Adrenal gland (tissue), 12 donors: ENCODE measurements around the gene PPP2R2C. TPM values are rescaled to one million over a fixed set of nuclear protein-coding genes. Genes with fewer than 3 reads are reported as not detected.

Experiments
- DNase-seq, 7 donors: peaks; one replicate each; pipeline ENCODE4 v3.0.0-alpha.2; 2019 to 2020
- H3K27ac ChIP-seq, 5 donors: fragments of 200-600 bp; sonication (generic) in 4 of 5; 1 replicate in 3 of 5; 2 replicates in 2 of 5; pipeline versions ENCODE4 v1.5.1 to v1.8.0; 2016 to 2020; ENCODE audit warnings: mild to moderate bottlenecking in 1 of 5
- H3K27me3 ChIP-seq: fragments of 200-600 bp; 2 replicates; pipeline ENCODE4 v1.8.0; 2021
- H3K36me3 ChIP-seq, 2 donors: fragments of 200-600 bp; replicated peaks in 1 of 2; 1 replicate in 1 of 2; 2 replicates in 1 of 2; pipeline versions ENCODE4 v1.5.1 to v1.8.0; 2018 to 2022
- H3K4me1 ChIP-seq, 2 donors: fragments of 200-600 bp; replicated peaks in 1 of 2; 1 replicate in 1 of 2; 2 replicates in 1 of 2; pipeline versions ENCODE4 v1.5.1 to v1.8.0; 2018 to 2021
- H3K4me3 ChIP-seq, 4 donors: fragments of 200-600 bp; sonication (generic) in 3 of 4; one replicate each; pipeline ENCODE4 v1.5.1; 2016 to 2018
- H3K9me3 ChIP-seq, 3 donors: fragments of 200-600 bp; sonication (generic) in 1 of 3; replicated peaks in 1 of 3; 1 replicate in 2 of 3; 2 replicates in 1 of 3; pipeline versions ENCODE4 v1.5.1 to v1.8.0; 2016 to 2021
- POLR2A ChIP-seq, 2 donors: fragments of 450-650 bp; IDR thresholded peaks; one replicate each; pipeline ENCODE4 v1.6.1; 2017; ENCODE audit warnings: antibody characterized with exemption in 2 of 2, mild to moderate bottlenecking in 2 of 2, moderate library complexity in 1 of 2
- WGBS, 4 donors: extraction: QIAGEN DNeasy Blood & Tissue Kit in 2 of 4; methylation state at CpG; one replicate each; pipeline versions ENCODE4 v1.1.5 to v1.1.7; 2013 to 2017; 5-methylcytosine and 5-hydroxymethylcytosine counted together
- intact Hi-C, 2 donors: fragments of 100-400 bp; cut with DNase I; formaldehyde crosslinking; loops; one replicate each; pipeline versions ENCODE4 v1.14.1 to v1.15.0; 2022 to 2023
- polyA plus RNA-seq, 3 donors: library from polyadenylated mRNA; stranded (reverse); fragments of 200-250 nt in 2 of 3; fragments of 350-450 nt in 1 of 3; fragmentation: Illumina TruSeq in 1 of 3; extraction: RNeasy Lipid Tissue Mini Kit (QIAGEN cat#74804) in 1 of 3; gene quantifications; one replicate each; pipeline ENCODE4 v1.2.3, GENCODE V29; 2013 to 2014
- total RNA-seq, 9 donors: library from RNA; depleted of rRNA in 4 of 9; stranded (reverse); fragments of >200 nt in 4 of 9; fragments of 120-200 nt in 1 of 9; fragmentation: NEBNext Ultra II Directional in 1 of 9; extraction: Animal tissue kit (Norgen Biotek cat#: 25700) in 1 of 9; gene quantifications; one replicate each; pipeline versions ENCODE4 v1.1.0 to v1.2.4, GENCODE V29; 2013 to 2023
- TF ChIP-seq, protein P1 (sequence below), 6 experiments: fragments of 450-650 bp in 4 of 6; fragments of 200-600 bp in 2 of 6; sonication (generic) in 1 of 6; IDR thresholded peaks; 1 replicate in 5 of 6; 2 replicates in 1 of 6; pipeline versions ENCODE4 v1.5.1 to v1.8.0; 2016 to 2021; ENCODE audit warnings: antibody characterized with exemption in 6 of 6, mild to moderate bottlenecking in 2 of 6, moderate library complexity in 1 of 6
- donor health status: healthy with polysubstance abuse.
- donor health status: Bipolar disorder and iron deficiency.
- donor health status: DM: yes; HTN: yes; CAD: no.
- donor health status: DM: no; HTN: no; CAD: no.
- donor health status: DM: no; HTN: no; CAD: no.
- donor health status: DM: yes; HTN: yes; CAD: no.

PPP2R2C gene
- total and polyA plus RNA-seq, 12 donors = 0.17 to 7.2 (median 2.0) TPM; not detected in 3

DNA sequence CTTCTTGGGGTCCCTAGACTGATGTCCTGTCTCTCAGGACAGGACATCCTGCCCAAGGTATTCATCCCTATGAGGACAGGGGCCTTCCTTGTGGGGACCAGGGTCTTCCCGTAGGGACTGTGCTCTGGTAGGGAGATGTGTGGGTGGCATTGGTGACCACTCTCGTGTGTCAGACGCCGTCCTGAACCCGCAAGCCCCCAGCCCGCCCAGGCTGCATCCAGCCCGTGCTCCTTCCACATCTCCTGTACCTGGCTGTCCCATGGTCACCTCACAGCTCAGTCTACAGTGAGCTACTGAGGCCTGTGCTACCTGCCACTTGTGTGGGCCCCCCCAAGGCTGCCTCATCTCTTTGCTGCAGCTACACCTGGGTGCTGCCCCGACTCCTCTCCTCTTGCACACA lies 178.8 kb downstream of the PPP2R2C start:
- no peak for DNase-seq
- peaks cover 0 to 67% of the 10 kb centered on the region in 2 donors for H3K36me3 ChIP-seq
- intact Hi-C loops = no loop called here
- no peaks in the 10 kb centered on the region for H3K9me3 ChIP-seq
- TF ChIP-seq, protein P1, sequence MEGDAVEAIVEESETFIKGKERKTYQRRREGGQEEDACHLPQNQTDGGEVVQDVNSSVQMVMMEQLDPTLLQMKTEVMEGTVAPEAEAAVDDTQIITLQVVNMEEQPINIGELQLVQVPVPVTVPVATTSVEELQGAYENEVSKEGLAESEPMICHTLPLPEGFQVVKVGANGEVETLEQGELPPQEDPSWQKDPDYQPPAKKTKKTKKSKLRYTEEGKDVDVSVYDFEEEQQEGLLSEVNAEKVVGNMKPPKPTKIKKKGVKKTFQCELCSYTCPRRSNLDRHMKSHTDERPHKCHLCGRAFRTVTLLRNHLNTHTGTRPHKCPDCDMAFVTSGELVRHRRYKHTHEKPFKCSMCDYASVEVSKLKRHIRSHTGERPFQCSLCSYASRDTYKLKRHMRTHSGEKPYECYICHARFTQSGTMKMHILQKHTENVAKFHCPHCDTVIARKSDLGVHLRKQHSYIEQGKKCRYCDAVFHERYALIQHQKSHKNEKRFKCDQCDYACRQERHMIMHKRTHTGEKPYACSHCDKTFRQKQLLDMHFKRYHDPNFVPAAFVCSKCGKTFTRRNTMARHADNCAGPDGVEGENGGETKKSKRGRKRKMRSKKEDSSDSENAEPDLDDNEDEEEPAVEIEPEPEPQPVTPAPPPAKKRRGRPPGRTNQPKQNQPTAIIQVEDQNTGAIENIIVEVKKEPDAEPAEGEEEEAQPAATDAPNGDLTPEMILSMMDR (IDR thresholded peaks at IDR 0.05) = no peak
- TF ChIP-seq POLR2A (IDR thresholded peaks at IDR 0.05) = no peak
- H3K4me1 ChIP-seq = no peaks in the 10 kb centered on the region
- H3K4me3 ChIP-seq = no peak overlapping the region
- no peaks in the 10 kb centered on the region for H3K27me3 ChIP-seq
- 92 to 100% (median 99%) methylated on average over 3 to 8 of the region's 8 CpGs for WGBS, 4 donors
- H3K27ac ChIP-seq = no peak overlapping the region

DNA sequence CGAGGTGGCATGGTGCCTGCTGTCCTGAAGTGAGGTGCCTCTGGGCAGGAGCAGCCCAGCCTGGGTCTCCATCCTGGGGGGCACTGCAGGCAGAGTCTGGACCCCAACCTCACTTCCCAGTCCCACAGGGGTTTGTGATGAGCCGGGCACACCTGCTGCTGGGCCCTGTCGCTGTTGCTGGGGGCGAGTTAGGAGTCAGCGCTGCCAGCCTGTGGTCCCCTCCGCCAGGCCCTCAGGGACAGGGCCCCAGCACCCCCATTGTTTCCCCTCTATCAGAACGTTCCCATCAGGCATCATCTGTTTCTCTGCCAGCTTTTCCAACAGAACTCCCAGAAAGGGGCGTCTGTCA lies 179.3 kb downstream of the PPP2R2C start:
- TF ChIP-seq, protein P1 (IDR thresholded peaks at IDR 0.05) = no peak
- TF ChIP-seq POLR2A (IDR thresholded peaks at IDR 0.05) = no peak
- no peak overlapping the region for H3K4me3 ChIP-seq
- no peak for DNase-seq
- H3K27ac ChIP-seq = no peak overlapping the region
- H3K36me3 ChIP-seq = peaks cover 0 to 71% of the 10 kb centered on the region in 2 donors
- H3K27me3 ChIP-seq = no peaks in the 10 kb centered on the region
- intact Hi-C loops = no loop called here
- WGBS, 4 donors = 87 to 93% (median 93%) methylated on average over 7 to 8 of the region's 8 CpGs
- no peaks in the 10 kb centered on the region for H3K9me3 ChIP-seq
- no peaks in the 10 kb centered on the region for H3K4me1 ChIP-seq

DNA sequence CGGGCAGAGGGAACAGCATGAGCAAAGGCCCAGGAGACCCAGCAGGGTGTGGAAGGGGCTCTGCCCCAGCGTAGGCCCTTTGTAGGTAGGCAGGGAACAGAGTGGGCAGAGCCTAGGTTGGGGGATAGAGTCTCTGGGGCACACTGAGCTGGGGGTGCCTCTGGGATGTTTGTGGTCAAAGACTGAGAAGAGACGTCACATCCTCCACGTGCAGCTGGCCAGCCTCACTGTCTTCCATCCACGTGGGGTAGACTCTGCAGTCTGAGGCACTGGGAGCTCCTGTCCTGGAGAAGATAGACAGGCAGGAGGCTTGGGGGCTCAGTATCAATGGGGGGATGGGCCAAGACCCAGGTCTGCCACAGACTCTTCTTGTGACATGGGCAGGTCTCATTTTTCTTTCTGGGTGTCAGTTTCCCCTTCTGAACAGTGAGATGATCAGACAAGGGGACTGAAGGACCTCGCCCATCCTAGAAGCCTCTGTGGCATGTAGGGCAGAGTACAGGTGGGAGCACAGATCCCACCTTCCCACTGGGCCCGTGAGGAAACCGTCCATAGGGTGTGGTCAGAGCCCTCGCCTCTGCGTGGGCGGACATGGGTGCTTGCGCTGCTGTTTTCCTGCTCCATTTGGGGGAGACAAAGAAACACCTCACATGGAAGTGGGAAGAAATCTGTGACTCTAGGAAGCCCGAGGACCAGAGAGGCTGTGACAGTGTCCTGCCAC lies 179.9 kb downstream of the PPP2R2C start:
- intact Hi-C loops = no loop called here
- Histone ChIP-seq H3K9me3 (no peaks in the 10 kb centered on the region), H3K27ac (no peak overlapping the region), H3K27me3 (no peaks in the 10 kb centered on the region), H3K4me1 (no peaks in the 10 kb centered on the region), H3K4me3 (no peak overlapping the region), H3K36me3 (peaks cover 0 to 71% of the 10 kb centered on the region in 2 donors)
- 80 to 91% (median 84%) methylated on average over 13 of the region's 13 CpGs for WGBS, 4 donors
- DNase-seq = no peak
- TF ChIP-seq POLR2A (IDR thresholded peaks at IDR 0.05) = no peak
- TF ChIP-seq, protein P1 (IDR thresholded peaks at IDR 0.05) = no peak

DNA sequence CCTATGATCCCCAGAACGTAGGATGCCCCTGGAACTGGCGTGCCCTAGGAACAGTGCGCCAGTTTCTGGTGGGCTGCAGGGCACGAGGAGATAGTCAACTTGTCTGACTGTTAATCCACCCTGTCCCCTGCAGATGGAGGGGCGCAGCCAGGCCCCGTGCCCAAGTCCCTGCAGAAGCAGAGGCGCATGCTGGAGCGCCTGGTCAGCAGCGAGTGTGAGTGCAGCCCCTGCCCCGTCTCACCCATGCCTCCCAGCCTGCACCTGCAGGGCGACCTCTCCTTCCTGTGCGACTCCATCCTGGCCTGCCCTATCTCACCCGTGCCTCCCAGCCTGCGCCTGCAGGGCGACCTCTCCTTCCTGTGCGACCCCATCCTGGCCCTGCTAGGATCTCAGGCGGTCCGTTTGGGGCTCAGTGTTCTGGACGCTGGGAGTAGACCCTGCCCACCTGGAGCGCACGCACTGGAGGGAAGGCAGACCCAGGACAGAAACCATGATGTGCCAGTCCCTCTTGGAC lies 180.6 kb downstream of the PPP2R2C start:
- Histone ChIP-seq H3K27ac (no peak overlapping the region), H3K9me3 (no peaks in the 10 kb centered on the region), H3K4me3 (no peak overlapping the region), H3K36me3 (peaks cover 0 to 73% of the 10 kb centered on the region in 2 donors), H3K4me1 (no peaks in the 10 kb centered on the region), H3K27me3 (no peaks in the 10 kb centered on the region)
- WGBS, 4 donors = 85 to 93% (median 88%) methylated on average over 5 to 21 of the region's 21 CpGs
- no peak for DNase-seq
- intact Hi-C loops = no loop called here
- no peak for TF ChIP-seq POLR2A (IDR thresholded peaks at IDR 0.05)
- TF ChIP-seq, protein P1 (IDR thresholded peaks at IDR 0.05) = no peak
